HL-60/S4 (cell line): Measurements from ENCODE around the gene LRP1.

Experiments used
- in situ Hi-C: fragments of 300-500 bp; cut with MboI; formaldehyde crosslinking; loops from 2 replicates; pipeline ENCODE4 v1.14.3; 2022; ENCODE audit warnings: low sequenced_read_pairs

The LRP1 gene

GRCh38 chr12:57241402-57242310, 113.4 kb downstream of the LRP1 start:
- in situ Hi-C loops, result no loop called here

GRCh38 chr12:57242329-57242690, 114.0 kb downstream of the LRP1 start:
- in situ Hi-C loops, result no loop called here

- in situ Hi-C loops, result no loop called here
Measured at GRCh38 chr12:57242691-57243454, 114.6 kb downstream of the LRP1 start.

- in situ Hi-C loops, result no loop called here
Measured at GRCh38 chr12:57243521-57244311, 115.4 kb downstream of the LRP1 start.

- in situ Hi-C loops, result no loop called here
Measured at GRCh38 chr12:57244312-57244696, 116.0 kb downstream of the LRP1 start.

GRCh38 chr12:57247041-57247440, 118.8 kb downstream of the LRP1 start:
- in situ Hi-C loops, result no loop called here

- in situ Hi-C loops, result no loop called here
Measured at GRCh38 chr12:57248934-57249742, 120.9 kb downstream of the LRP1 start.

- in situ Hi-C loops, result no loop called here
Measured at GRCh38 chr12:57250541-57250940, 122.3 kb downstream of the LRP1 start.

- in situ Hi-C loops, result no loop called here
Measured at GRCh38 chr12:57250956-57251355, 122.7 kb downstream of the LRP1 start, which contains the start of gene STAC3. Gene STAC3, minus strand, starts transcription at chr12:57251187. Its CDS starts 1,551 bp downstream, at chr12:57249636.

- in situ Hi-C loops, result no loop called here
Measured at GRCh38 chr12:57254506-57255280, 126.4 kb downstream of the LRP1 start.

- in situ Hi-C loops, result no loop called here
Measured at GRCh38 chr12:57255916-57256315, 127.6 kb downstream of the LRP1 start.

- in situ Hi-C loops, result no loop called here
Measured at GRCh38 chr12:57258977-57259970, 131.0 kb downstream of the LRP1 start.

- in situ Hi-C loops, result loop anchor here (10.0 kb wide), 1 partner anchor 194 kb away; the partner anchor contains the start of genes GLI1 and INHBE
Measured at GRCh38 chr12:57260366-57260765, 132.1 kb downstream of the LRP1 start.

- in situ Hi-C loops, result loop anchor here (10.0 kb wide), 1 partner anchor 193 kb away; the partner anchor contains the start of genes GLI1 and INHBE
Measured at GRCh38 chr12:57261428-57261865, 133.2 kb downstream of the LRP1 start.

GRCh38 chr12:57262126-57262822, 134.0 kb downstream of the LRP1 start:
- in situ Hi-C loops, result loop anchor here (10.0 kb wide), 1 partner anchor 193 kb away; the partner anchor contains the start of genes GLI1 and INHBE
